Kidney epithelial cell (primary cell): ENCODE measurements around the gene FBP2. TPM values are rescaled to one million over a fixed set of nuclear protein-coding genes. Genes with fewer than 3 reads are reported as not detected.
A peak's percentile ranks its signal among the peaks of the same experiment; 100 is the strongest.
"Not testable (repeated sequence)": the region's sequence is repeated elsewhere in the genome, so short reads cannot be mapped to it uniquely, and the experiment has no call there.

ENCODE experiments used
- DNase-seq: peaks from one replicate; pipeline ENCODE4 v3.0.0-alpha.2; 2010; ENCODE audit warnings: low read depth
- H3K27me3 ChIP-seq: 2 replicates; pipeline ENCODE4 v1.6.0; 2011; ENCODE audit warnings: low read length; ENCODE audit not compliant: control insufficient read depth, insufficient read depth
- H3K36me3 ChIP-seq: 2 replicates; pipeline ENCODE4 v1.5.1; 2011; ENCODE audit warnings: low read length; ENCODE audit not compliant: control insufficient read depth, insufficient read depth
- H3K4me3 ChIP-seq: 2 replicates; pipeline ENCODE4 v1.5.1; 2011; ENCODE audit warnings: low read depth, mild to moderate bottlenecking, control low read depth, low read length
- CTCF ChIP-seq: IDR thresholded peaks from 2 replicates; pipeline ENCODE4 v1.5.1; 2011; ENCODE audit warnings: mild to moderate bottlenecking, moderate library complexity, low read length, control low read depth, inconsistent platforms; ENCODE audit not compliant: insufficient read depth, poor library complexity, severe bottlenecking
- total RNA-seq: library from RNA; depleted of rRNA; stranded (reverse); fragments of >200 nt; gene quantifications from 2 replicates; pipeline ENCODE4 v1.2.3, GENCODE V29; 2015

The FBP2 gene
- total RNA-seq, 1 donor from 2014 or later, result not detected

GRCh38 chr9:94554439-94555331 lies 38.9 kb downstream of the FBP2 start, which contains the start of gene PCAT7:
TSS of gene PCAT7 (plus strand) at chr9:94555083.
- Histone ChIP-seq H3K36me3 (no peaks in the 10 kb centered on the region), H3K4me3 (no peak within 1 kb of the TSS), H3K27me3 (no peaks in the 10 kb centered on the region)
- no peak for DNase-seq
- peak; percentile 29 for TF ChIP-seq CTCF

- no peak for DNase-seq
- H3K4me3 ChIP-seq, result no peak overlapping the region
- H3K36me3 ChIP-seq, result no peaks in the 10 kb centered on the region
- no peaks in the 10 kb centered on the region for H3K27me3 ChIP-seq
- TF ChIP-seq CTCF, result no peak
These were observed 39.6 kb downstream of the FBP2 start for GRCh38 chr9:94554078-94554438.

GRCh38 chr9:94553029-94553938 lies 40.3 kb downstream of the FBP2 start:
- Histone ChIP-seq H3K27me3 (no peaks in the 10 kb centered on the region), H3K4me3 (no peak overlapping the region), H3K36me3 (no peaks in the 10 kb centered on the region)
- no peak for TF ChIP-seq CTCF
- no peak for DNase-seq

- TF ChIP-seq CTCF, result no peak
These were observed 47.7 kb downstream of the FBP2 start for GRCh38 chr9:94545940-94546339.

GRCh38 chr9:94544335-94544734 lies 49.3 kb downstream of the FBP2 start:
- not testable (repeated sequence) for DNase-seq, H3K36me3 ChIP-seq, H3K27me3 ChIP-seq, H3K4me3 ChIP-seq

More at GRCh38 chr9:94545940-94546339, 47.7 kb downstream of the FBP2 start:
- H3K27me3 ChIP-seq, result no peaks in the 10 kb centered on the region
- no peak for DNase-seq
- H3K4me3 ChIP-seq, result no peak overlapping the region
- H3K36me3 ChIP-seq, result no peaks in the 10 kb centered on the region

GRCh38 chr9:94538908-94539307 lies 54.7 kb downstream of the FBP2 start:
- H3K27me3 ChIP-seq, result no peaks in the 10 kb centered on the region

More at GRCh38 chr9:94538908-94539307, 54.7 kb downstream of the FBP2 start:
- DNase-seq, result no peak
- Histone ChIP-seq H3K36me3 (no peaks in the 10 kb centered on the region), H3K4me3 (no peak overlapping the region)
- TF ChIP-seq CTCF, result no peak
